Measurements from ENCODE around the gene DGKB.

- TF ChIP-seq CTCF (conservative IDR thresholded peaks at IDR 0.05 in 1 of 2, IDR thresholded peaks at IDR 0.05 in 1 of 2; ENCODE audit: extremely low read depth in 1 of 2, insufficient read depth in 1 of 2, low read depth in 1 of 2, low read length in 2 of 2) (no peak), EZH2 (IDR thresholded peaks at IDR 0.05; ENCODE audit: borderline replicate concordance, low read length) (no peak)
Measured at GRCh38 chr7:14381936-14382335, 520.6 kb downstream of the DGKB start.

Measured in mammary epithelial cell (primary cell).